NOMO-1 (cell line): Measurements from ENCODE around the gene ADAM22.

Source experiments
- DNase-seq, 2 experiments: peaks; one replicate each; lab custom pipeline; 2025; ENCODE audit not compliant: unreplicated experiment in 2 of 2; lab: John Stamatoyannopoulos, UW

The ADAM22 gene

DNA sequence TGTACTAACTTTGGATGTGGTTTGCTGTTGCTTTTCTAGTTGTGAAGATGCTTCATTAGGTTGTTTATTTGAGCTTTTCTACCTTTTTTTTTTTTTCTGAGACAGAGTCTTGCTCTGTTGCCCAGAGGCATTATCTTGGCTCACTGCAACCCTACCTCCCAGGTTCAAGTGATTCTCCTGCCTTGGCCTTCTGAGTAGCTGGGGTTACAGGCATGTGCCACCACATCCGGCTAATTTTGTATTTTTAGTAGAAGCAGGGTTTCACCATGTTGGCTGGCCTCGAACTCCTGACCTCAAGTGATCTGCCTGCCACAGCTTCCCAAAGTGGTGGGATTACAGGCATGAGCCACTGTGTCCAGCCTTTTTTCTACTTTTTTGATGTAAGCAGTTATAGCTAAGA lies 93.7 kb downstream of the ADAM22 start:
- no peak for DNase-seq

DNA sequence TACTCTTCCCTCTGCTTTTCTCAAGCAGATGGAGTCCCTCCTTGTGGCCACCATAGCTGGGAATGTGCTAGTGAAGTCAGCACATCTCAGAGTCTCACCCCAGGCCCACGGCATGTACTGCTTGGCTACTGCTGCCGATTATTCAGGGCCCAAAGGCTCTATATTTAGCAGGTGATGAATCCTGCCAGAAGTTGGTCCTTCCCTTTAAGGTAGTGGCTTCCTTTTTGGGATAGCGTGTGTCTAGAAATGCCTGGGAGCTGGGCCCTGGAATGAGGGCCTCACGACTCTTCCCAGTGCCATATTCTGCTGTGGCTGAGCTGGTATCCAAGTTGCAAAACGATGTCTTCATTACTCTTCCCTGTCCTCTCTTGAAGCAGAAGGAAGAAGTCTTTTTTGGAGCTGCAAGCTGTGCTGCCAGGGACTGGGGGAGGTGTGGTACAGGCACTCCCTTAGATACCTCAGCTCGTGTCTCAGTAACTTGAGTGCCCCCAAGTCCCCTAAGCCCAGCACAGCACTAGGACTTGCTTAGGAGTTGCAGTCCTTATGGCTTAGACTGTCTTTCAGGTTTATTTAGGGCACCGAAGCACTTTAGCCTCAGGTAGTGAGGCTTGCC lies 100.1 kb downstream of the ADAM22 start:
- DNase-seq: no peak

DNA sequence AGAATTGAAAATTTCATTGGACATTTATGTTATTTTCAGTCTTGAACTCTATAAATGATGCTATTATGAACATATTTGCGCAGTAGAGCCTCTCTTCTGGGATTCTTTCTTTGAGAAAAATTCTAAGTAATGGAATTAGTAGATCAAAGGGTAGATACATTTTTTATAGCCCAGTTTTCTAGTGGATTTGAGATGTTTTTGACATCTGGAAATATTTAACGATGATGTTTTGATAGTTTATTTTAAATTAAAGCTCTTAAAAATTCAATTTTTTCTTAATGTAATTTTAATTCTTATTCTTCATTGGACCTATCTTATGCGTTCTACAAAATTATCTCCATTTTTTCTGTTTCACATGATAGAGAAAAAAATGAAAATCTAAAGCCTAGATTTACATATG lies 103.0 kb downstream of the ADAM22 start:
- DNase-seq: no peak

- no peak for DNase-seq
Observed at GRCh38 chr7:88040694-88041093, 106.6 kb downstream of the ADAM22 start.

- DNase-seq: no peak
Observed at GRCh38 chr7:88041583-88041982, 107.5 kb downstream of the ADAM22 start.

GRCh38 chr7:88042157-88042556 lies 108.1 kb downstream of the ADAM22 start:
- no peak for DNase-seq

DNA sequence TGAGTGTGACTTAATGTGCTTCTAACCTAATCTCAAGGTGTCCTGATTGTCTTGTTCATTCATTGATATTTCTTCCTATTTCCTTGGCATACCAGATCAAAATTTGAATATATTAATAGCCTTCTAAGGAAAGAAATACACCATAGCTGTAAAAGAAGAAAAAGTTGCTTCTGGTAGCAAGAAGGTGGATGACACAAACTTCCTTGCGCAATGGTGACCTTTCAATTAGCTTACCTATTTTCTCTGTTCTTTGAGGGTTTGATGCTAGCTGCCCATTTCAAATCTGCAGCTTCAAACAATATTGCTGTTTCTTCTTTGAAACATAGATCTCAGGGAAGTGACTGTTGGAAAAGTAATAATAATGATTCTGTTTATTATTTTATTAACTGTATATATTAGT lies 108.8 kb downstream of the ADAM22 start:
- no peak for DNase-seq

- no peak for DNase-seq
Observed at GRCh38 chr7:88044069-88044468, 110.0 kb downstream of the ADAM22 start.

GRCh38 chr7:88046839-88047573 lies 113.0 kb downstream of the ADAM22 start:
- no peak for DNase-seq

DNA sequence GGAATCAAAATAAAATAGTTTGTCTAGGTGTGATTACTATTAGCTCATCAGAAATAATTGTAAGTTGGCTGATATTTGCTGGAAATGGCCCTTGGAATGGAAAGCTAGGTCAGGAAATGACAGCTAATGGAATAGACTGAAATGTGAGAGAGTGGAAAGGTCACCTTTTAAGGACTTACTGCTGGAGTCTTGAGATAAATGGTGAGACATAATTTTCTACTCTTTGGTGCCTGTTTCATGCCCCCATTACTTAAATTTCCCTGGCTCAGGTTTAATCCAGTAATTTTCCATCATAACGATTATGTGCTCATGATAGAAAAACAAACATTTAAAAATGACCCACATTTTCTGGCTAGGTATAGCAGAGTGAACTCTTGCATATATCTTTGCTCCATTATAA lies 123.6 kb downstream of the ADAM22 start:
- DNase-seq: no peak

DNA sequence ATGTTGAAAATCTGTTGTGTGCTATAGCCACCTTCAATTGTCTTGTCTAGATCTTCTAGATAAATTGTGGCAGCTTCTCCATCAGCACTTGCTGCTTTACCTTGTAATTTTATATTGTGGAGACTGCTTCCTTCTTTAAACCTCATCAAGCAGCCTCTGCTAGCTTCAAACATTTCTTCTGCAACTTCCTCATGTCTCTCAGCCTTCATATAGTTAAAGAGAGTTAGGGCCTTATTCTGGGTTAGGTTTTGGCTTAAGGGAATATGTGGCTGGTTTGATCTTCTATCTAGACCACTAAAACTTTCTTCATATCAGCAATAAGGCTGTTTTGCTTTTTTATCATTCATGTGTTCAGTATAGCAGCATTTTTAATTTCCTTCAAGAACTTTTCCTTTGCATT lies 128.2 kb downstream of the ADAM22 start:
- DNase-seq: no peak

GRCh38 chr7:88069093-88069492 lies 135.0 kb downstream of the ADAM22 start:
- no peak for DNase-seq

DNA sequence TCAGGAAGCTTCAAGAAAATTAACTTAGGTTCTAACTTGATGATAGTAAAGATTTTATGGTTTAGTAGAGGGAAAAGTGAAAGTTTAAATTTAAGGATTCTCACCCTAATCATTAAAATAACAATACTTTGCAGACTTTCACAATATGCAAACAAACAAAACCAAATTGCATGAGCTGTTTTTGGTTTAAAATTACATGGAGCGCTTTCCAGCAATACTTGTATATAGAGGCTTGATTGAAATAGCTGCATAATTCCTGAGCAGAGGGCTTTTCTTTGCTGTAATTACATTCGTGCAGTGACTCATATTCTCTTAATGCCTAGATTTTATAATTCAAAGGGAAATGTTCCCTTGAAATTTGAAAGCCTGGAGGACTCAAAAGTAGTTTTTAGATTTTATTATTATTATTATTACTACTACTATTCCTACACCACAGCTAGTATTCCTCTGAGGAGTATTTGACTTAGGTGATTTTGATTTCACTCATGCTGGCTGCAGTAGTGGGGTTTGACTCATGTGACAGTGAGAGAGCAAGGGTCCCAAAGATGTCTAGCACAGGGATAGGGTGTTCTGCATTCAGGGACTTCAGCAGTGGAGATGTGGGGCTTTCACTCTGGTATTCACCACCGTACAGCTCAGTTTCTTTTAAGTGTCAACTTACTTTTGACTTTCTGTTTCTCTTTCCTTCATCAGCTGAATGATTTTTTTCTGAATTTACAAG lies 138.1 kb downstream of the ADAM22 start:
- no peak for DNase-seq

DNA sequence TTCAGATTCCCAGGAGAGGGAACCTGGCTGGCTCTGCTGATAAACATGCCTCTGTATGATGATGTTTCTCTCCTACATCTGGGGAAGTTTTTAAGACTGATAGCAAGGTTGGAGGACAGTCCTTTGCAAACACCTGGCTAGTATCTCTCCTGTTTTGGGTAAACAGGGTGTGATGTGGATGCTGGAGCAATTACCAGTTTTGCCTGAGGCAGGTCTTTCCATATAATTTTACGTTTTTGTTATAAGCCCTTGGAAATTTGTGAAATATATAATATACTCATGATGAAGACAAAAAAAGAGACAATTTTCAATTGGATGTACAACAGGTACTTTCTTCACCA lies 138.6 kb downstream of the ADAM22 start:
- DNase-seq: no peak

DNA sequence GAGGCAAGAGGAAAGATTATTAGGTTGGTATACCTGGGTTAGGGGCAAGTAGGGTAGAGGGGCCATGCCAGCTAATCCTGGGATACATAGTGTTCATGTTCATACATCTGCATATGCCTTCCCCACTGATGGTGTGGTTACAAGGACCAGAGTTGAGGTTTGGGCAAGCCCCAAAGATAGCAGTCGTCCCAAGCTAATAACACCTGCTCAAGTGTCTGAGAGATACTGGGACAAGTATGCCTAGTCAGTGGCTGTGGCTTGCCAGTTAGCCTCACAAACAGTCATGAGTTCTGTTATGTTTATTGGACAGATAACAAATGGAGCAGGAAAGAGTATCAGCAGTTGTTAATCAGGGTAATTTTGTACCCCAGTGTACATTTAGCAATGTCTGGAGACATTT lies 139.6 kb downstream of the ADAM22 start:
- DNase-seq: no peak

- no peak for DNase-seq
Observed at GRCh38 chr7:88075216-88075615, 141.2 kb downstream of the ADAM22 start.

DNA sequence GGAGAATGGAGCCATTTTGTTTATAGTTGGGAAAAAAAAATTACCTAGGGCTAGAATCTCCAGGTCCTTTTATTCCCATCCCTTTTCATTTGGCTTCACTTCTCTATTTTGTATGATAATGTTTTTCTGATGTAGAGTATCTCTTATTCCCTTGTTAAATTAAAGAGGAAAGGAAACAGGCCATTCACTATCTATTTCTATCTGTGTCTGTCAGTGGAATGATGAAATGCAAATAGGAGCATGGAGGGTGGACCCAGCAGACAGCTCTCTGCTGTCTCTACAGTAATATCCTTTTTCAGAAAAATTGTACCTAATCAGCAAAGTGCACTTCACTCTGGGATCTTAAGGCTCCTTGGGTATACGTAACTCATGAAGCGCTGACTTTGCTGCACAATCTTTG lies 149.8 kb downstream of the ADAM22 start:
- no peak for DNase-seq

DNA sequence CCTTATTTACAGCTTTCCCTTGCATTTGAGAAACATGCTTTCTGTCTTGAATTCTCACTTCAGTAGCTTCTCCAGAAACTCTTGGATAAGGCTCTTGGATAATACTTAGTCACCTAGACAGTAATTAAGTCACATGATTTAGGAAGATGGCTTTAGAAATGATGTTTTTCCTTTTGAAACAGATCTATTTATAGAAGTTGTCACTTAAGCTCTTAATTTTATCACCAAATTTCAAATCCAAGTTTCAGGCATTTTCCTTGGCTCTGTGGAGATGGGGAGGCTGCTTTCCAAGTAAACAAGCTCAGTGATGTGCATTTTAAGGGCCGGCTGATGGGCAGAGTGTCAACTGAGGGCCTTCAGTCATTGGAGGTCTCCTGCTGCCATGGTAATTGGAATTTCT lies 155.5 kb downstream of the ADAM22 start:
- no peak for DNase-seq

DNA sequence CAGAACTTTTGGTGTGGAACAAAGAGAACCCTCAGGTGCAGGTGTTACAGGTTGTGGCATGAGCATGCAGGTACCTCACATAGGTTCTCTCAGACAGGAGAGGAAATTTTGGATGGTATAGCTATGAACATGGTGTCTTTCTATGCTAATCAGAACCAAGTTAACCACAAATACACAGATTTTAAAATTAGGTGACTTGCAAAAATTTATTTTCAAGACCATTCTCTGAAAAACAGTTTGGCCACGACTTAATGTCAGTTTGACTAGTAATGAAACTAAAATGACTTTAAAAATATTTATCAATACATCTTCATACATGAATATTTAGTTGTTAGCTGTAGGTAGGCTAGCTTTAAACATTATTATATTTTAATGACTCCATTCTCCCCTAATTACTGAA lies 156.2 kb downstream of the ADAM22 start:
- DNase-seq: no peak

DNA sequence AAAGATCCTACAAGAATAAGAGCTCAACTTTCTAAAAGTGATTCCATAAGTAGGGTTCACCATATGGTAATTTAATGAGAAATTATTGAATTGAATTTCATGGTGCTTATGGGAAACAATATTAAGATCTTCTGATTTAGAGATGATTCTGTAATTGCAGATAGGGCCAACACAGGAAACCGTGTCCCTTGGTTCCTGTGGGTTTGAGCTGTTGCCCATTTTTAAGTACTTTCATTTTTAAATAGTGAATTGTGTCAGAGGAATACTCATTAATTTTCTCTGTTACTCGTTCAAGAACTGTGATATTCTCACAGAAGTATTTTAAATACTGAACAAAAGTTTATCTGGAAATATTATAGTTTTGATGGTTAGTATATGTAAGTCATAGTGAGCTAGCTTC lies 156.6 kb downstream of the ADAM22 start:
- DNase-seq: no peak

DNA sequence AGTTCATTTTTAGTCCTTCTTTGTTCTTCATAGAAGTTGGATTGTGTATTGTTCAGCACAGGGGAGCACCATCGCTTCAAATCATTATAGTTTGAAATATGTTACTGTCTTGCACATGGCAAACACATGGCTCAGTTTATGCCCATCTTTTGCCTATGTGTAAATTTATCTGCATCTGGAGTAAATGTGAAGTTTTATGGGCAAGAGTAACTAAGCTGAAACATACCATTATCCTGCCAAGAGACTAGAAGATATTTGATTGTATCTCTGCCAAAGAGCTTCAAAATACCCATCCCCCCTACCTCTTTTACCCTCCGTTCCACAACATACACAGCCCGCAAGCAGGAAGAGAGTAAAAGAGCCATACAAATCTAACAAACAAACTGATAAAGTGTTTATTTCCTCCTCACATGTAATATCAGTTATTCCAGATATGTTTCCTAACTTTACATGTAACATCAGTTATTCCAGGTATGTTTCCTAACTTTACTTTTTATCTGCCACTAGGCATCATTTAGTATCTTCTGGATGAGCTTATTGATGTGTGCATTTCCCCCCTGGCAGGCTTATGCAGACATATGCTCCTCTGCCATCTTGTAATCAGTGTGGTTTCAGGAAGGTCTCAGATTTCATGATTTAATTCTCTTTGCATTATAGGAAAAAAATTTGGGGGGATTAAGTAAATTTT lies 158.1 kb downstream of the ADAM22 start:
- no peak for DNase-seq

DNA sequence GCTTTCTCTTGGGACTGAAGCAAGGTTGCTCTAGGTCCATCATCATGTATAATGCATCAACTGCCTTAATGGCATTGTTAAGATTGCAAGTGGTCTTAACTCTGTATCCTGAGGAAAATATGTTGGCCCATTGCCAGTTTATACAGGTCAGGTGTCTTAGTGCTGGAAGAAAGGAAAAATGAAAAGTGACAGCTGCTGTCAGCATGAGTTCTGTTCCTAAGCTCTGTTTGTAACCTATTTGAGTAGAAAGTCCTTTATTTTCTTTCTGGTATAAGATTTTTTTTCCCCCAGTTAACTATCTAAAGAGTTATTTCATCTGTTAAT lies 158.6 kb downstream of the ADAM22 start:
- no peak for DNase-seq
